GM19372 (cell line): ENCODE measurements around the gene KAT14.
"Not testable (repeated sequence)": the region's sequence is repeated elsewhere in the genome, so short reads cannot be mapped to it uniquely, and the experiment has no call there.

ENCODE experiments used
- ATAC-seq: cut with Tn5 transposase; IDR thresholded peaks from one replicate; pipeline ENCODE4 v1.9.1; 2021; ENCODE audit warnings: mild to moderate bottlenecking, low read depth, moderate library complexity; ENCODE audit not compliant: unreplicated experiment

Gene KAT14

DNA sequence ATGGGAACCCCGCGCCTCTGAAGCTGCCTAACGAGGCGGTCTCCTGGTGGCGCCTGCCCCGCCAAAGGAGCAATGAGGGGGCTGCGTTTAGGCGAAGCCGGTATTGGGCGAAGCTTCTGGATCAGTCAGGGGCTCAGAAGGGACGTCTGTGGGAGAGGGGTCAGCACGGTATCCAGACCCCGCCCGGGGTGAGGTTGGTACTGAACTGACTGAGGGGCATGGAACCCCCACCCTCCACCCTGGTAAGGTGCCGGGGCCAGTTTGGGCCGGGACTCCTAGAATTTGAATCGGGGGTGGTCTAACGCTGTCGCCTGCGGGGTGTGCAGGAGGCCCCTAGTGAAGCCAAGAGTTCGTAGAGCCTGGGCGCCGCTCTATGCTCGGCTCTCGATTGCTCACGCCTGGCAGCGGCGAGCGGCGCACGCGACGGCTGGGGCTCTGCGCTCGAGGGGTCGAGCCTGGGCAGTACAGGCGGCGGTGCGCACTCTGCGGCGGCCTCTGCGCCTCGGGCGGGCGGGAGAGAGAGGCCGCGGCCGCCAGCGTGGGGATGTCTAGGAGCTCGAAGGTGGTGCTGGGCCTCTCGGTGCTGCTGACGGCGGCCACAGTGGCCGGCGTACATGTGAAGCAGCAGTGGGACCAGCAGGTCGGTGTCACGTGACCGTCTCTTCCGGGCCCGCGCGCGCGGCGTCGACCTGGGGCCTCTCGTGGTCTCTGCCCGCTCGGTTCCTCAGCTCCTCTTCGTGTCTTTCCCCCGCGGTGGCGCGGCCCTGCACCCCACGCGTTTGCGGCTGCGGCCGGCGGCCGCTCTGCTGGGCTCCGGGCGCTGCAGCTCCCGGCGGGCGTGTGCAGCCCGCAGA is at the start of gene KAT14, which contains the start of gene PET117:
Gene KAT14, plus strand, starts transcription at position 452 of the 854 bp plus-strand sequence. CDS start 4,798 bp downstream, outside the sequence.
Gene PET117, plus strand, starts transcription at position 452 of the 854 bp plus-strand sequence. Its CDS starts 93 bp downstream, at position 545.
- peak; percentile 84 for ATAC-seq

- ATAC-seq: not testable (repeated sequence)
Measured at GRCh38 chr20:18088298-18088697, 49.4 kb upstream of the KAT14 start.

GRCh38 chr20:18088841-18089240 is 48.8 kb upstream of the KAT14 start:
- not testable (repeated sequence) for ATAC-seq

DNA sequence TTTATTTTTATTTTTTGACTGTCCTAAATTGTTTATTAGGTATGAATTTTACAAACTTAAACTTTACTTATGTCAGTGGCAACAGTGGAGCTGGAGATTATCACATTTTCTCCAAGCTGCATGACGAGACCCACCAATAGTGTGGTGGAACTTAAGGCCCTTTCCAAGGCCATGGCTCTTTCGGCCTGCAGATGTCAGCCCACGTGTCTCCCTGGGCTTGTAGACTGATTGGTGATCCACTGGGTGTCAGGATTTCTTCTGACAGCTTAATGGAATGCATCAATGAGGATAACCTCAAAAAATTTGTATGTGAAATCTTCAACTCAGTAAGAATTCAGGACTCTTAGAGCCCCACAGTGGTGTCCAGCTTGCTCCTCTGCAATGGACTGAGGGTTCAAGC is 47.6 kb upstream of the KAT14 start:
- ATAC-seq: no peak

- no peak for ATAC-seq
Measured at GRCh38 chr20:18090477-18090876, 47.2 kb upstream of the KAT14 start.

DNA sequence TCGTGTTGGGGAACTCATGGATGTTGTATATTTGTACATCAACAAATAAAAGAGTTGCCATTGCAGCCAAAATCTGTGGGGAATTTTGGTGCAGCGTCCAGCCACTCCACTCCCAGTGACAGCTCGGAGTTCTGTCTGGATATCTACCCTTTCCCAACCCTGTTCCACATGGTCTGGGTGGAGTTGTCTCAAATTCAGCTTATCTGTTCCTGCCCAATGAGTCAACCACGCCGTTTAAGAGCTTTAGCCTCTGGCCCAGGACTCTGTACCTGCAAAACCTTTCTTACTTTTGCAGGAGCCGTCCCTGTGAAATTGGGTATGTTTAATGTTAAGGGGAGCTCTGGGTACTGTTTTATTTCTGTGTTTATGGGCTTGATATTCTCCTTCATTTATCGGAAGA is 46.0 kb upstream of the KAT14 start:
- no peak for ATAC-seq

DNA sequence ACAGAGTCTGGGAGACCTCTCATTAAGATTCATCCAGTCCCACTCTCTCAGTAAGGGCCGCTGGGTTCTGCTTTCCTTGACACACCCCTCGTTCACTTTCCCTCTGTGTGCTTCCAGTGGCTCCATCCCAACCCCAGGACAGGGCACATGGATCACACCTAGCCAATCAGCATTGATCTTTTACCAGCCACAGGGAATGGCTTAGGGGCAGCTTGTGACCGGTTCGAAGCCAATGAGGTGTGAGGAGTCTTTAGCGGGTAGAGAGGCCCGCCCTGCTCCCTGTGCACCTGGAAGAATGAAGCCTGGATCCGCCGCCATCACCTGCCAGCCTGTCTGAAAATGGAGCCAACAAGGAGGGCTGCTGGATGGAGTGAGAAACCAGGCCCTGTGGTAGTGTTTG is 44.8 kb upstream of the KAT14 start:
- no peak for ATAC-seq

DNA sequence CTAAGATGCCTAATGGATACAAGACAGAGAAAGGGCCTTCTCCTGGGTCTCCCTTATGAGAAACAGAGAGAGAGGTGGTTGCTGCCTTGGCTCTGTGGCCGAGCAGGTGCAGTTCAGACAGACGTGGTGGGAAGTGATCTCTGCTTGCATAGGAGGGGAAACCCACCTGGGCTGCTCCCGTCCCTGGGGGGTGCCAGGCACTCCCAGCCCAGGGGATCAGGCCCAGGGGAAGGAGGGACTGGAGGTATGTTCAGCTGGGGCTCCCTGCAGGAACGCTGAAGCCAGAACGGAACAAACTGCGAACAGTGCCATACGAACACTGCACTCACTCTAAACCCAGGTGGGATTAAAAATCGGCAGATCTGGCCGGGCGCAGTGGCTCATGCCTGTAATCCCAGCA is 44.3 kb upstream of the KAT14 start:
- ATAC-seq: no peak

DNA sequence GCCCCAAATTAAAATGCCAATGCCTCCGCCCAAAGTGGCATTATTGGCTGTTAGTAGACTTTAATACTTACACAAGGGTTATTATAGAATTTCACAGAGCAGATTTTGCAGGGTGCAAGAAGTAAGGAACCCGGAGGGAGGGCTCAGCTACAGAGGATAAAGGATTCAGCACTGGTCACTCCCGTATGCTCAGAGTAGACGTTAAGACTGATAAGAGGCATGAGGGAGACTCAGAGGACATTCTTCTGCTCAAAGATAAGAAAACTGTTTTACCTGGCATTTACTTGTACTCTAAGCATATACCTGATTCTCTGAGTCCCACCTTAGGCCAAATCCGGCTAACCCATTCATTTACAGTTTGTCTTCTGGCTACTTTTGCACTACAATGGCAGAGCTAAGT is 43.5 kb upstream of the KAT14 start:
- no peak for ATAC-seq

GRCh38 chr20:18100569-18100968 is 37.1 kb upstream of the KAT14 start:
- ATAC-seq: not testable (repeated sequence)

DNA sequence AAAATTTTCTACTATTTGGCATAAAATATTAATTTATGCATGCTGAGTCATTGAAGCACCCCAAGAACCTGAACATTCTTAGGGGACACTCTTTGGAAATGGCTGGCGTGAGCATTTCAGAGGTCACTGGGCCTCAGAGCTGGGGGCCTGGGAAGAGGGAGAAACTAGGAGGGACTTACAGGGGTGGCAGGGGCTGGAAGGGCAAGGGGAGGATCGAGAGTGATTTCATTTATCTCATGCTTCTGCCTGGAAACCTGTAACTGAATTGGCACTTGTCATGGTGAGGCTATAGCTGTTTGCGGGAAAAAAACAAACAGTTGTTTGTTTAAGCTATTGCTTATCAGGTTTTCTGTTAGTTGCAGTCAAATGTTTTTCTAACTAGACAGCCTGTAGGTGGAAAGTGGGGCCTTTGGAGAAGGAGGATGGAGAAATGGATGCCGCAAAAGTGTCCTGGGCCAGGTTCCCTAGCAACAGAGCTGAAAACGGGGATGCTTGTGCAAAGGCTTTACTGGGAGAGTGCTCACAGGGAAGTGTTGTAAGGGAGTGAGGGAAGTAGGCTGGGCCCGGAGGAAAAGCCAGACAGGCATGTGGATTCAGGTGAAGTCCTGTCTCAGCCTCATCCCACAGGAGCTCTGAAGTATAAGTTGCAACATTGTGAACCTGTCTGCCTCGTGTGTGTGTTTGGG is 36.4 kb upstream of the KAT14 start:
- ATAC-seq: no peak

- no peak for ATAC-seq
Measured at GRCh38 chr20:18103497-18103896, 34.2 kb upstream of the KAT14 start.

DNA sequence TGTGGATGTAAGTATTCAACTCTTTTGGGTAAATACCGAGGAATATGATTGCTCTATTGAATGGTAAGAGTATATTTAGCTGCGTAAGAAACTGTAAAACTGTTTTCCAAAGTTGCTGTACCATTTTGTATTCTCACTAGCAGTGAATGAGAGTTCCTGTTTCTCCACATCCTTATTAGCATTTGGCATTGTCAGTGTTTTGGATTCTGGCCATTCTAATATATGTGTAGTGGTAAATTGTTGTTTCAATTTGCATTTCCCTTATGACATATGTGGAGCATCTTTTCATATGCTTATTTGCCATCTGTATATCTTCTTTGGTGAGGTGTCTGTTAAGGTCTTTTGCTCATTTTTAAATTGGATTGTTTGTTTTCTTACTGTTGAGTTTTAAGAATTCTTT is 29.3 kb upstream of the KAT14 start:
- ATAC-seq: no peak

- not testable (repeated sequence) for ATAC-seq
Measured at GRCh38 chr20:18128574-18128973, 9.1 kb upstream of the KAT14 start.

- ATAC-seq: no peak
Measured at GRCh38 chr20:18132663-18133062, 5.0 kb upstream of the KAT14 start.

- ATAC-seq: no peak
Measured at GRCh38 chr20:18133962-18134361, 3.7 kb upstream of the KAT14 start.

DNA sequence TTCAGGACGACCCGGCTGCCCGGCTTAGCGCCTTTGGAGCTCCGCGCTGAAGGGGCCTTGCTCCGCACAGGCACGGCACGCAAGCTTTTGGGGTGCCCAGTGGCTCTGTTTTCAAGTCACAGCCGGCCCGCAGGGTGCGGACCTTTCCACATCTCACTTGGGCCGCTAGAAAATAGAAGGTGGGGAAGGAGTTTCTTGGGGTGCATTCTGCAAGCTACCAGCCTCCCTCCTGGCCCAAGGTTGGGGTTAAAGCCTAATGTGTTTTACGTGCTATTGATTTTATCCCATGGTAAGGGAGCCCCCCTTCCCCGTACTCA is 561 bp downstream of the KAT14 start:
- no peak for ATAC-seq

DNA sequence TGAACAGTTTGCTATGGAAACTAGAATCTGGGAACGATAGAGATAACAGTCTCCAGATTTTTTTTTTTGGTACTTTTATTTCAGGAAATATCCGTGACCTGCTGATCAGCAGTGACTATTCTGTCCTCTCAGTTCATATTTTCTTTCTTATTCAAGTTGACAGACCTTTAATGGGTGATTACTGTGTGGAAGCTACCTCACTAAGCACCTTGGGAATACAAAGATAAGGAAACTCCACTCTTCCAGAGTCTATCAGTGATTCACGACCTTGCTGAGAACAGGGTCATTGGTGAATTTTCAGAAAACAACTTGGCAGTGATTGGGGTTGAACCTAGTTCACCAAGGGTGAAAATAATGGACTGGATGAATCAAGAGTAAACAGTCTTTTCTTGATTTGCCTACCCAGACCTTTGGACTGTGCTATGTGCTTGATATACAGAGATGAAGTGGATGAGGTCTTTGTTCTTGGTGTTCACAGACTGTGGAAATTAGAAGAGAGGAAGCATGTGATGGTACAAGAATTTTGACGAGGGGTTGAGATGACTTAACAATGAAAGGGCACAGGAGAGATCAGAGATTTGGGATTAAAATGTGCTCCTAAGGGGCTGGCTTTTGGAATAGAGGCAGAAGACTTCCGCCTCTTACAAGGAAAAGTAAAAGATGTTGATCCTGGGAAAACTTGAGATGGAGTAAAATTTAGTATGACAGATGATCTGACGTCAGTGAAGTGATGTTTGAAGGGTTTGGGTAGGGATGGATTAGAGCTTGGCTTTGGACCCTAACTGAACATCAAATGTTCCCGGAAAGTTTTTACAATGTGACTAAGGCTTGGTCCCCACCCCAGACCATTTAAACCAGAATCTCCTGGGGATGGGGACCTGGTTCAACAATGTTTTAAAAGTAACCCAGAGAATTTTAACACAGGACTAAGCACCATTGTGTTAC is 1.2 kb downstream of the KAT14 start:
- no peak for ATAC-seq

- no peak for ATAC-seq
Measured at GRCh38 chr20:18139832-18140231, 2.2 kb downstream of the KAT14 start.

GRCh38 chr20:18144541-18145099 is 7.0 kb downstream of the KAT14 start:
- ATAC-seq: no peak
